Effector memory CD4-positive, alpha-beta T cell (primary cell): ENCODE results near the gene TRIM62.

ENCODE experiments used
- DNase-seq, 3 donors: peaks; one replicate each; pipeline ENCODE4 v3.0.0-alpha.2; 2020
- H3K27ac ChIP-seq: 2 replicates; pipeline ENCODE4 v1.7.0; 2013; ENCODE audit warnings: mild to moderate bottlenecking, low read length, moderate library complexity; ENCODE audit not compliant: insufficient read depth, poor library complexity, severe bottlenecking
- H3K27me3 ChIP-seq: replicated peaks from 2 replicates; pipeline ENCODE4 v1.7.0; 2013; ENCODE audit warnings: mild to moderate bottlenecking, low read length; ENCODE audit not compliant: insufficient read depth, control insufficient read depth, poor library complexity, severe bottlenecking
- H3K36me3 ChIP-seq: 2 replicates; pipeline ENCODE4 v1.7.0; 2013; ENCODE audit warnings: mild to moderate bottlenecking, low read length, moderate library complexity; ENCODE audit not compliant: control insufficient read depth, insufficient read depth
- H3K4me1 ChIP-seq: 2 replicates; pipeline ENCODE4 v1.7.0; 2013; ENCODE audit warnings: low read length, mild to moderate bottlenecking; ENCODE audit not compliant: control insufficient read depth, insufficient read depth, poor library complexity, severe bottlenecking
- H3K4me3 ChIP-seq: 2 replicates; pipeline ENCODE4 v1.7.0; 2013; ENCODE audit warnings: low read length, low read depth, mild to moderate bottlenecking; ENCODE audit not compliant: insufficient read depth, poor library complexity, severe bottlenecking
- H3K9me3 ChIP-seq: 2 replicates; pipeline ENCODE4 v1.7.0; 2013; ENCODE audit warnings: mild to moderate bottlenecking, low read length, moderate library complexity; ENCODE audit not compliant: control insufficient read depth
- total RNA-seq, 3 donors: gene quantifications; one replicate each; lab custom pipeline; 2026; lab: John Stamatoyannopoulos, UW

TRIM62 gene
- total RNA-seq: 25.2 to 29.8 (median 28.7) reads per million in 3 donors

- no peaks in the 10 kb centered on the region for H3K36me3 ChIP-seq
- peak within 1 kb of the TSS; percentile 55 for H3K27ac ChIP-seq
- no peaks in the 10 kb centered on the region for H3K9me3 ChIP-seq
- H3K4me1 ChIP-seq: peaks cover 10% of the 10 kb centered on the region
- H3K27me3 ChIP-seq: no peaks in the 10 kb centered on the region
- peak within 1 kb of the TSS; percentile 85 for H3K4me3 ChIP-seq
- peak; percentile 63 to 70 (median 64) for DNase-seq
Measured at GRCh38 chr1:33181921-33182341, at the start of gene TRIM62. TRIM62 (minus strand) TSS chr1:33182043; CDS start chr1:33181432, 611 bp downstream.

- H3K4me1 ChIP-seq: no peaks in the 10 kb centered on the region
- no peak overlapping the region for H3K4me3 ChIP-seq
- no peak for DNase-seq
- no peaks in the 10 kb centered on the region for H3K36me3 ChIP-seq
- no peak overlapping the region for H3K27ac ChIP-seq
- no peaks in the 10 kb centered on the region for H3K9me3 ChIP-seq
- H3K27me3 ChIP-seq: no peaks in the 10 kb centered on the region
Measured at GRCh38 chr1:33231166-33231565, 49.3 kb upstream of the TRIM62 start.

GRCh38 chr1:33228935-33229487 is 47.2 kb upstream of the TRIM62 start:
- no peaks in the 10 kb centered on the region for H3K4me1 ChIP-seq
- H3K9me3 ChIP-seq: peaks cover 2% of the 10 kb centered on the region
- DNase-seq: no peak
- H3K27me3 ChIP-seq: no peaks in the 10 kb centered on the region
- H3K36me3 ChIP-seq: no peaks in the 10 kb centered on the region
- H3K4me3 ChIP-seq: no peak overlapping the region
- H3K27ac ChIP-seq: no peak overlapping the region

GRCh38 chr1:33225586-33225985 is 43.7 kb upstream of the TRIM62 start:
- DNase-seq: no peak
- no peaks in the 10 kb centered on the region for H3K36me3 ChIP-seq
- H3K27me3 ChIP-seq: no peaks in the 10 kb centered on the region

GRCh38 chr1:33224166-33224707 is 42.4 kb upstream of the TRIM62 start:
- Histone ChIP-seq H3K9me3 (peaks cover 4% of the 10 kb centered on the region), H3K4me1 (no peaks in the 10 kb centered on the region), H3K27ac (no peak overlapping the region)

More at GRCh38 chr1:33225586-33225985, 43.7 kb upstream of the TRIM62 start:
- no peak overlapping the region for H3K27ac ChIP-seq
- H3K4me1 ChIP-seq: no peaks in the 10 kb centered on the region
- H3K9me3 ChIP-seq: peaks cover 4% of the 10 kb centered on the region
- no peak overlapping the region for H3K4me3 ChIP-seq

GRCh38 chr1:33222381-33222780 is 40.5 kb upstream of the TRIM62 start:
- no peaks in the 10 kb centered on the region for H3K27me3 ChIP-seq
- H3K27ac ChIP-seq: no peak overlapping the region
- H3K4me3 ChIP-seq: no peak overlapping the region
- H3K4me1 ChIP-seq: no peaks in the 10 kb centered on the region
- no peak for DNase-seq
- no peaks in the 10 kb centered on the region for H3K36me3 ChIP-seq
- peaks cover 4% of the 10 kb centered on the region for H3K9me3 ChIP-seq

More at GRCh38 chr1:33224166-33224707, 42.4 kb upstream of the TRIM62 start:
- Histone ChIP-seq H3K4me3 (no peak overlapping the region), H3K36me3 (no peaks in the 10 kb centered on the region), H3K27me3 (no peaks in the 10 kb centered on the region)
- DNase-seq: no peak

GRCh38 chr1:33221385-33221758 is 39.5 kb upstream of the TRIM62 start:
- Histone ChIP-seq H3K27ac (no peak overlapping the region), H3K9me3 (peaks cover 4% of the 10 kb centered on the region), H3K4me1 (no peaks in the 10 kb centered on the region), H3K36me3 (no peaks in the 10 kb centered on the region), H3K27me3 (no peaks in the 10 kb centered on the region), H3K4me3 (no peak overlapping the region)
- no peak for DNase-seq

- H3K27ac ChIP-seq: no peak overlapping the region
- H3K36me3 ChIP-seq: no peaks in the 10 kb centered on the region
- DNase-seq: no peak
- H3K4me3 ChIP-seq: no peak overlapping the region
- H3K27me3 ChIP-seq: no peaks in the 10 kb centered on the region
- H3K4me1 ChIP-seq: no peaks in the 10 kb centered on the region
- peaks cover 4% of the 10 kb centered on the region for H3K9me3 ChIP-seq
Measured at GRCh38 chr1:33220676-33221384, 39.0 kb upstream of the TRIM62 start.

- DNase-seq: no peak
- H3K4me3 ChIP-seq: no peak overlapping the region
- no peak overlapping the region for H3K27ac ChIP-seq
- no peaks in the 10 kb centered on the region for H3K36me3 ChIP-seq
- H3K9me3 ChIP-seq: peaks cover 4% of the 10 kb centered on the region
- no peaks in the 10 kb centered on the region for H3K4me1 ChIP-seq
- H3K27me3 ChIP-seq: no peaks in the 10 kb centered on the region
Measured at GRCh38 chr1:33219886-33220661, 38.2 kb upstream of the TRIM62 start.
